GM19035 (cell line): ENCODE results near the gene EDC4.
"Not testable (repeated sequence)": the region's sequence is repeated elsewhere in the genome, so short reads cannot be mapped to it uniquely, and the experiment has no call there.

Source experiments
- ATAC-seq: cut with Tn5 transposase; IDR thresholded peaks from one replicate; pipeline ENCODE4 v1.9.1; 2021; ENCODE audit not compliant: unreplicated experiment

Gene EDC4, protein sequence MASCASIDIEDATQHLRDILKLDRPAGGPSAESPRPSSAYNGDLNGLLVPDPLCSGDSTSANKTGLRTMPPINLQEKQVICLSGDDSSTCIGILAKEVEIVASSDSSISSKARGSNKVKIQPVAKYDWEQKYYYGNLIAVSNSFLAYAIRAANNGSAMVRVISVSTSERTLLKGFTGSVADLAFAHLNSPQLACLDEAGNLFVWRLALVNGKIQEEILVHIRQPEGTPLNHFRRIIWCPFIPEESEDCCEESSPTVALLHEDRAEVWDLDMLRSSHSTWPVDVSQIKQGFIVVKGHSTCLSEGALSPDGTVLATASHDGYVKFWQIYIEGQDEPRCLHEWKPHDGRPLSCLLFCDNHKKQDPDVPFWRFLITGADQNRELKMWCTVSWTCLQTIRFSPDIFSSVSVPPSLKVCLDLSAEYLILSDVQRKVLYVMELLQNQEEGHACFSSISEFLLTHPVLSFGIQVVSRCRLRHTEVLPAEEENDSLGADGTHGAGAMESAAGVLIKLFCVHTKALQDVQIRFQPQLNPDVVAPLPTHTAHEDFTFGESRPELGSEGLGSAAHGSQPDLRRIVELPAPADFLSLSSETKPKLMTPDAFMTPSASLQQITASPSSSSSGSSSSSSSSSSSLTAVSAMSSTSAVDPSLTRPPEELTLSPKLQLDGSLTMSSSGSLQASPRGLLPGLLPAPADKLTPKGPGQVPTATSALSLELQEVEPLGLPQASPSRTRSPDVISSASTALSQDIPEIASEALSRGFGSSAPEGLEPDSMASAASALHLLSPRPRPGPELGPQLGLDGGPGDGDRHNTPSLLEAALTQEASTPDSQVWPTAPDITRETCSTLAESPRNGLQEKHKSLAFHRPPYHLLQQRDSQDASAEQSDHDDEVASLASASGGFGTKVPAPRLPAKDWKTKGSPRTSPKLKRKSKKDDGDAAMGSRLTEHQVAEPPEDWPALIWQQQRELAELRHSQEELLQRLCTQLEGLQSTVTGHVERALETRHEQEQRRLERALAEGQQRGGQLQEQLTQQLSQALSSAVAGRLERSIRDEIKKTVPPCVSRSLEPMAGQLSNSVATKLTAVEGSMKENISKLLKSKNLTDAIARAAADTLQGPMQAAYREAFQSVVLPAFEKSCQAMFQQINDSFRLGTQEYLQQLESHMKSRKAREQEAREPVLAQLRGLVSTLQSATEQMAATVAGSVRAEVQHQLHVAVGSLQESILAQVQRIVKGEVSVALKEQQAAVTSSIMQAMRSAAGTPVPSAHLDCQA (N-terminal part only)

DNA sequence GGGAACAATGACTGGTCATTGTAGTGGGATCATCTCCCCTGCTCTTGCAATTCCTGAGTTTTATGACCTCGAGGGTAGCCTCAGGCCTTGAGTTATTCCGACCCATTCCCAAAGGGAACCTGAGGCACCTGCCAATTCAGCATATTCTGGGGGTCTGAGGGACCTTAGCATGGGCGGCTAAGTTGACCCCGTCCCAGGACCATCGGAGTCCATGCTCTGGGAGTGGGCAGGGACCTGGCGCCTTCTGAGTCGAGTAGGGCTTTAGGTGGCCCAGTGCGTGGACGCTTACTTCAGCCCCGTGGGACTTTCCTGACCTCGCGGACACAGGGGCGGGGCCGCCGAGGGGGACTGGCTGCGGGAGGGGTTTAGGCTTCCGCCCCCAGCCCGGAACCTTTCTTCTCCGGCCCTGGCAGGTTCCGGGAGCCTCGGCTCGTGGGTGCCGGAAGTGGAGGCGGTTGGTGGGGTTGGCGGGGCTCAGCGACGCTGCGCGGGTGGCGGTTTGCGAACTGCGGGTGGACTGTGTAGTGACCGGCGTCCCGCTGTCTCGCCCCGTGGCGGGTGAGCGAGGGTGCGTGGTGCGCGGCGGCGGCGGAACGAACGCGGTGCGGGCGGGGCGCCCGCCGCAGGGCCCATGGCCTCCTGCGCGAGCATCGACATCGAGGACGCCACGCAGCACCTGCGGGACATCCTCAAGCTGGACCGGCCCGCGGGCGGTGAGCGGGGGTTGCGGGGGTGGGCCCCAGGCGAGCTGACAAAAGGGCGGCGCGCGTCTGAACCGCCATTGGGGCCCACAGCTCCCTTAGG, at the start of gene EDC4:
EDC4 (plus strand) TSS at position 422 of the 804 bp plus-strand sequence; CDS start at position 632, 210 bp downstream.
- ATAC-seq = peak; percentile 78

DNA sequence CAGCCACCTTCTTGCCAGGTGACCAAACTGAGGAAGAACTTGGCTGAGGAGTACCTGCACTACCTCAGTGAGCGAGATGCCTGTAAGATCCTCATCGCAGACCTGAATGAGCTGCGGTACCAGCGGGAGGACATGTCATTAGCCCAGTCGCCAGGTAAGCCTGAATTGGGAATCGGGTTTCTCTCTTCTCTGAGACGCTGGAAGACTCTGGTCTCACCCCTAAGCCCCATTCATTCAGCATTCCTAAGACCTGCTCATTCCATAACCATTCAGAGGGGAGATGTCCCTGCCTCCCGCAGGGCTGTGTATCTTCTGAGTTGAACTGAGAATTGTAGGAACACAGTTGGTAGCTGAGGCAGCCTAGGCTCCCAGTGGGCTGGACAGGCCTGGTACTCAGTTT, 47.7 kb upstream of the EDC4 start:
- ATAC-seq = no peak

DNA sequence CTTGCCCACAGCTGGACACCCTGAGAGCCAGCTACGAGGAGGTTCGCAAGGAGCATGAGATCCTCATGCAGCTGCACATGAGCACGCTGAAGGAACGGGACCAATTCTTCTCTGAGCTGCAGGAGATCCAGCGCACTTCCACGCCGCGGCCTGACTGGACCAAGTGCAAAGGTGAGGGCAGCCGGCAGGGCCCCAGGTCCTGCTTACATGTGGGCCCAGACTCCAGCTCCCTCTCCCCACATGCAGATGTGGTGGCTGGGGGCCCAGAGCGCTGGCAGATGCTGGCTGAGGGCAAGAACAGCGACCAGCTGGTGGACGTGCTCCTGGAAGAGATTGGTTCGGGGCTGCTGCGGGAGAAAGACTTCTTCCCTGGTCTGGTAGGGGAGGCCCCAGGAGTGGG, 46.9 kb upstream of the EDC4 start:
- no peak for ATAC-seq

DNA sequence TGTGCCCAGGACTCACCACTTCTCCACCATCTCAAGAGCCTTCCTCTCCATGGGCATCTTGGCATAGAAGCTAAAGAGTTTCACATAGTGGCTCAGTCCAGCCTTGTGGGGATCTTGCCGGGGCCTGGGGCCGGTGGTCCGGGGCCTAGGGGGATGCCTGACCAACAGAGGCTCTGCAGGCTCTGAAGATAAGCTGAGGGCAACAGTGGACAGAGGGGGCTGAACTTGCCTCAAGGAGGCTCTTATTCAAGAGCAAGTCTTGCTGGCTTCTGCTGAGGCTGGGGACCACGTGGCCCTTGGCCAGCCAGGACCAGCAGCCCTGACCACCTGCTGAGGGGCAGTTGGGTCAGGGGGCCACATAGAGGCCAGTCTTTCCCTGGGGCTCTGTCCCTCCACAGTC, 44.2 kb upstream of the EDC4 start:
- ATAC-seq = no peak

DNA sequence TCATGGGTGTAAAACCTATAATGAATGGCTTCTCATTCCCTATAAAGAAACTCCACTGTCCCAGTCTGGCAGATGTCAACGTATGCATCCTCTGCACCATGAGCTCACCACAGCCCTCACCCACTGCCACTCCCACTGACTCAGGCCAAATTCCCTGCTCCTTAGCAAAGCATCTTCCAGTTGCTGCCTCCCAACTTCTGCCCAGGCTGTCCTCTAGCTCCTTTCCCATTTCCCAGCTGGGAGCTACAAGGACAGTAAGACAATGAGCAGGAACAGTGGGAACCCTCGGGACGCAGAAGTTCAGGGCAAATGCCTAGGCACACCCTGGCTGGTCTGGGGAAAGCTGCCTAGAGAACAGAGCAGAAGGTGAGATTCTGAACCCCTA, 39.8 kb upstream of the EDC4 start:
- ATAC-seq = no peak

DNA sequence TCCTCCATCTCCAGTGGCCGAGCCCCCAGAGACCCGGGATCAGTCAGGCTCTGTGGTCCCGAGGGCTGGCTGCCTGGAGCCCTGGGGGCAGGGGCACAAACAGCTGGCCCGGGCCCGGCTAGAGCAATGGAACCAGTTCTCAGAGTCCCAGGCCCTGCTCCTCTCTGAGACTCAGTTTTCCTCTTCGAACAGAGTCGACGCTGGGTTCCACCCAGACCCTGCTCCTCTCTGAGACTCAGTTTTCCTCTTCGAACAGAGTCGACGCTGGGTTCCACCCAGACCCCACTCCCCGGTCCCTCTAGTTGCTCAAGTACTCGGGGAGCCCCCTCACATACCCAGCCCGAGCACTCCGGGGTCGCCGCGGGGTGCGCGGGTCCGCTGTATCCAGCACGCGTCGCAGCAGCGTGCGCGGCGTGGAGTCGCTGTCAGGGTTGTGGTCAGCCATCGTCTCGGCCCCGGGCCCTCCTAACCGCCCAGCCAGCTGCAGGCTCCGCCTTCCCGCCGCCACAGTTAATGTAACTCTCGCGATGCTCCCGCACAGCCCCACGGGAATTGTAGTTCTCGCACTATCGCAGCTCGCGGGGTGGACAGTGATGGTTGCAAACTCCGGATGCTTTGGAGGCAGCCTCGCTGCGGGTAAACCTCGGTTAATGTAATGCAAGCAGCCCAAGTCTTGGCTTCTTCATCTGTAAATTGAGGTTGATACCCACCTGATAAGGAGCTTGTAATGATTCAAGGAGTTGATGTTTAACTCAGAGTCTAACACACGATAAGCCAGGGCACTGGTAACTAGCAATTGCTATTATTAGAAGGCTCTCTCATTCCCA, 39.2 kb upstream of the EDC4 start:
- ATAC-seq = peak; percentile 96

DNA sequence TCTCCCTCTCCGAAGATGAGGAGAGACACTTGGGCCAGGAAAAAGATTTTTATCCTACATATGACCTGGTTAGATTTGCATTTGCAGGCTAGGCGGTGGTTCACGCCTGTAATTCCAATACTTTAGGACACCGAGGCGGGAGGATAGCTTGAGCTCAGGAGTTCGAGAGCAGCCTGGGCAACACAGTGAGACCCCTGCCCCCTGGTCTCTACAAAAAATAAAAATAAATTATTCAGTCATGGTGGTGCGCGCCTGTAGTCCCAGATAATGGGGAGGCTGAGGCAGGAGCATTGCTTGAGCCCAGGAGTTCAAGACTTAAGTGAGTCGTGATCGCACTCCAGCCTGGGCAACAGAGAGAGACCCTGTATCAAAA, 38.6 kb upstream of the EDC4 start:
- no peak for ATAC-seq

DNA sequence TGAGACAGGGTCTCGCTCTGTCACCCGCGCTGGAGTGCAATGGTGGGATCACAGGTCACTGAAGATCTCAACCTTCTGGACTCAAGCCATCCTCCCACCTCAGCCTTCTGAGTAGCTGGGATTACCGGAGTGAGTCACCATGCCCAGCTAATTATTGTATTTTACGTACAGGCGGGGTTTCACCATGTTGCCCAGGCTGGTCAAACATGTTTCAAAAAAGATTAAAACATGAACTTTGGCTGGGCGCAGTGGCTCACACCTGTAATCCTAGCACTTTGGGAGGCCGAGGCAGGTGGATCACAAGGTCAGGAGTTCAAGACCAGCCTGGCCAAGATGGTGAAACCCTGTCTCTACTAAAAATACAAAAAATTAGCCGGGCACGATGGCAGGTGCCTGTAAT, 35.7 kb upstream of the EDC4 start:
- ATAC-seq = not testable (repeated sequence)

DNA sequence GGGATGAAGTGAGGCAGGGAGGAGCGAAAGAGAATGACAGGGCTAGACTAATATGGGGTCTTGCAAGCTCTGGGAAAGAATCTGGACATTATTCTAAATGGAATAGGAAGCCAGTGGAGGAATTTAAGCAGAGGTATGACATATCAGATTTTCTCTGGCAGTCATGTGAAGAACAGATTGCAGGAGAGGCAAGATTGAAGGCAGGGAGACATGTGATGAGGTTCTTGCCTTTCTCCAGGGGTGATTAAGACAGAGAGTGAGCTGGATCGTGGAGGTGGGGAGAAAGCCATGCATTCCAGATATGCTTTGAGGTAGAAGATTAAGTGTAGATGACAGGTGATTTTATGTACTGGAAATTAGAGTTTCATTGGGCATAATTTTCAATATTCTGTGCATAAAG, 35.0 kb upstream of the EDC4 start:
- ATAC-seq = no peak

DNA sequence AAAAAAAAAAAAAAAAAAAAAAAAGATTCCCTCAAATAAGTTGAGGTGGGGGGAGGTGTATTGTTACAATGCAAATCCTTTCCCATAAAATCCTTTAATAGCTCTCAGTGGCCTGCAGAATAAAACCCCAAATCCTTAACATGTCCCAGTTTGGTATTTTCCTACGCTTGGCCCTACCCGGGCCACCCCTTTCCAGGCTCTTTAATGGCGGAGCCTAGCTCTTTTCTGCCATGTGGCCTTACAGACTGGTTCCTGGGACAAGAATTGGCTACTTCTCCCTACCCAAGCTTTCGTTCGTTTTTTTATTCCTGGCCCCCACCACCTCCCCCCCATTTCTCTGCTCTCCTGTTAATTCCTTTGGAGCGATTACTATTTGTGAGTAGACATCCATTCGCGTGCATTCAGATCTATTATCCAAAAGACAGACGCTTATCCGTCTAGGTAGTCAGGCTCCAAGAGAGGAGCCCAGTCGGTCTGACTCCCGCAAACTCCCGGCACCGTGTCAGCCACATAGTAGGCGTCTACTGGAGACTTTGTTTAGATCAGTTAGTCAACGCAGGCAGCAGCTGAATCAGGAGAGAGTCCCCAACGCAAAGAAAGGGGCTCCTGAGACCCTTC, 31.5 kb upstream of the EDC4 start:
- ATAC-seq = no peak

DNA sequence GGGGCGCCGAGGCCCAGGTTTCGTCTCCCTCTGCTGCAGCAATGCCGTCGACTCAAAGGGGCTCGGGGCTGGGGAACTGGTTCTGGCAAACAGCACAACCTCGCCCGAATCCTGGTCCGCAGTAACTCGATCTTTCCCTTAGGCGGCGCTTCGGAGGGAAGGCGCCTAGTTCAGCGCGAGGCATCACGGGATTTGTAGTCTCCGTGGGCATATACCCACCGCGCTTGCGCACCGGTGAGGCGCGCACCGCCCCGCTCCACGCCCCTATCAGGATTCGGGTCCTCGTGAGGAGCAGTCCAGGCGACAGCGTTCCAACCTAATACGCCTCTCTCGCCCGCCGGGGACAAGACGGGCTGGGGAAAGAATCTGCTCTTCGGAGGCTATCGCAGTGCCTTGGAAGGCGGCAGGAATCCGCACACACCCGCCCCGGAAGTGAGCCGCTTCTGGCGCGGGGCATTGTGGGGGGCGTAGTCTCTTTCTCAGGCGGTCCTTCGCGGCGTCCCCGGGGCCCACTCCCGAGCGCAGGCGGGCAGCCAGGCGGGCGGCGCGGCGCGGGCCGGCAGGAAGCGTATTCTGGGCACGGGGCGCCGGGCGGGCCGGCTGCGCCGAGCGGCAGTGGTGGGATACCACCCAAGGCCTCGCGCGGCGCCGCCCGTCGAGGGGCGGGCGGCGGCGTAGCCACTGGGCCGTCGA, 30.9 kb upstream of the EDC4 start, which contains the start of gene THAP11:
THAP11 (plus strand) TSS at position 505 of the 693 bp plus-strand sequence. CDS start 235 bp downstream, outside the sequence.
- peak; percentile 49 for ATAC-seq

DNA sequence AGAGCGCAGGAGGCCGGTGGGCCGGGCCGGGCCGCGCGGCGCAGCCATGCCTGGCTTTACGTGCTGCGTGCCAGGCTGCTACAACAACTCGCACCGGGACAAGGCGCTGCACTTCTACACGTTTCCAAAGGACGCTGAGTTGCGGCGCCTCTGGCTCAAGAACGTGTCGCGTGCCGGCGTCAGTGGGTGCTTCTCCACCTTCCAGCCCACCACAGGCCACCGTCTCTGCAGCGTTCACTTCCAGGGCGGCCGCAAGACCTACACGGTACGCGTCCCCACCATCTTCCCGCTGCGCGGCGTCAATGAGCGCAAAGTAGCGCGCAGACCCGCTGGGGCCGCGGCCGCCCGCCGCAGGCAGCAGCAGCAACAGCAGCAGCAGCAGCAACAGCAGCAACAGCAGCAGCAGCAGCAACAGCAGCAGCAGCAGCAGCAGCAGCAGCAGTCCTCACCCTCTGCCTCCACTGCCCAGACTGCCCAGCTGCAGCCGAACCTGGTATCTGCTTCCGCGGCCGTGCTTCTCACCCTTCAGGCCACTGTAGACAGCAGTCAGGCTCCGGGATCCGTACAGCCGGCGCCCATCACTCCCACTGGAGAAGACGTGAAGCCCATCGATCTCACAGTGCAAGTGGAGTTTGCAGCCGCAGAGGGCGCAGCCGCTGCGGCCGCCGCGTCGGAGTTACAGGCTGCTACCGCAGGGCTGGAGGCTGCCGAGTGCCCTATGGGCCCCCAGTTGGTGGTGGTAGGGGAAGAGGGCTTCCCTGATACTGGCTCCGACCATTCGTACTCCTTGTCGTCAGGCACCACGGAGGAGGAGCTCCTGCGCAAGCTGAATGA, 30.1 kb upstream of the EDC4 start:
- peak; percentile 11 for ATAC-seq

DNA sequence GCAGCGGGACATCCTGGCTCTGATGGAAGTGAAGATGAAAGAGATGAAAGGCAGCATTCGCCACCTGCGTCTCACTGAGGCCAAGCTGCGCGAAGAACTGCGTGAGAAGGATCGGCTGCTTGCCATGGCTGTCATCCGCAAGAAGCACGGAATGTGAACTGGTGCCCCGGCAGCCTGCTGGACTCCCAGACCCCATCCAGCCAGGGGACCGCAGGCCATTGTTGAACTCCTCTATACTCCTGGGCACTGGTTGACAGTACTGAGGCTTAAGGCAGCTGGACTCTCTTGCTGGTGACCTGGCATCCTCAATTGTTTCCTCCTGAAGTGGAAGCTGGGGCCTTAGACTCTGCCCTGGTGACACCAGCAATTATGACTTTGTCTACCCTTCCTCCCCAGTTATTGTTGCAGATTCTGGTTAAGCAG, 29.5 kb upstream of the EDC4 start:
- no peak for ATAC-seq

DNA sequence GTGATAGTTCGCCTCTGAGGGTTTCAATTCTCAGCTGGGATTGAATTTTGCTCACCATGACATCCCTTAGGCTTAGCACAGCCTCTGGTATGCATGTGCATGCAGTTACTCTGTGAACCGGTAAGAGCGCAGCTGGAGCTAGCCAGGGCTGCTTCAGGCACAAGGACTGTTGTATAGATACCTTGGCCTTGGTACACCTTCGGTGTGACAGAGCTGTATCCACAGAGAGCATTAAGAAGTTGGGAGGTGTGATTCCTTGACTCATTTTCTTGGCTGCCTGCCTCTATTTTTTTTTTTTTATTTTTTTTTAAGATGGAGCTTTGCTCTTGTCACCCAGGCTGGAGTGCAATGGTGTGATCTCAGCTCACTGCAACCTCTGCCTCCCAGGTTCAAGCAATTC, 28.4 kb upstream of the EDC4 start:
- ATAC-seq = no peak

DNA sequence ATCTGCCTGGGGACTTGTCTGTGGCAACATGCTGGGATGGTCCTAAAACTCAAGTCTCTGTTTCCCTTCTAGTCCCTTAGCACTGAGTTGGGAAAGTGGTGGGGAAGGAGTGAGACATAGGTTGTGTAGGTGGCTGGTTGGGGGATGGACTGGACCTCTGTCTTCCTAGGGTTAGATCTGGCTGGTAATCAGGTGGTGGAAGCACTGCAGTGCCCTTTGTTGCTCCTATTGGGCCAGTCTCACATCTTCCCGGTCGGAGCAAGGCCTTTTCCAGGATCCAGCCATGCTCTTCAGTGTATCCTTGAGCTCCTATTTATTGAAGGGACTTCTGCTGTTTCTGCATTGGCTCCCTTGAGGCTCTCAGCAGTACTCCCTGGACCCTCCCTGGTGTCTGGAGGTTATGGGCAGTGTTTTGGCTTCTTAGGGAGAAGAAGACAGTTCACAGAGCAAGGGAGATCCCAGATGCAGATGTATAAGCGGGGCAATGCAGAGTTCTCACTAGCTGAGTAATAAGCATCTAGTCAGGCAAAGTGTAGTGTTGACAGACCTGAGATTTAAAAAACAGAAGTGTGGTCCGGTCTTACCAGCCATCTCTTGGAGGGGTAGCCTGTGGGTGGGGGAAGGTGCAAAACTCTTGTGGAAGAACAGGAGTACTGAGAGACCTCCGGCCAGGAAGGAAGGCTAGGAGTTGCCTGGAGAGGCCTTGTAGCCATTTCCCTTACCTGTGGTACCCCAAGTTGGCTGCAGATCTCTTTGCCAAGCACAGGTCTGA, 27.4 kb upstream of the EDC4 start:
- no peak for ATAC-seq

DNA sequence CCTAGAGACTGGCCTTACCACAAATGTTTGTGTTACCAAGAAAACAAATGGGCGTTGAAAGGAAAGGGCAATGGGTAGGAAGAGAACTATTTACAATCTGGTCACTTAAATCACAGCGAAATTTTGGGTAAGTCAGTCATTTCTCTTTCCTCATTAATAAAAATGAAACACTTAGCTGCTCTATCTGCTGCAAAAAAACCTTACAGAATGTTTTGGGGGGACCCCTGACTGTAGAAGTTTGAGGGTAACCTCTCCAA, 26.9 kb upstream of the EDC4 start:
- no peak for ATAC-seq
